SU-DHL-6 (cell line): ENCODE measurements around the gene YPEL4.

Source experiments
- H2AFZ ChIP-seq: fragments of 200-600 bp; sonication (generic); 2 replicates; pipeline ENCODE4 v1.6.1; 2014; ENCODE audit warnings: low read depth, mild to moderate bottlenecking, moderate library complexity, mixed read lengths, antibody characterized with exemption, low read length; ENCODE audit not compliant: severe bottlenecking
- H3F3A ChIP-seq: fragments of 200-600 bp; shearing (Covaris generic); 2 replicates; pipeline ENCODE4 v1.6.0; 2016; ENCODE audit warnings: antibody characterized with exemption, mild to moderate bottlenecking; ENCODE audit not compliant: insufficient read depth
- H3K27ac ChIP-seq: fragments of 200-600 bp; sonication (generic); 2 replicates; pipeline ENCODE4 v1.5.1; 2016; ENCODE audit warnings: low read depth, mild to moderate bottlenecking, low read length, moderate library complexity, mixed read lengths
- H3K27me3 ChIP-seq: fragments of 200-600 bp; sonication (generic), shearing (Covaris generic); 2 replicates; pipeline ENCODE4 v1.6.0; 2014; ENCODE audit warnings: mild to moderate bottlenecking, low read length
- H3K36me3 ChIP-seq: fragments of 200-600 bp; sonication (generic); 2 replicates; pipeline ENCODE4 v1.6.1; 2014; ENCODE audit warnings: mild to moderate bottlenecking, low read length, mixed read lengths
- H3K4me2 ChIP-seq: fragments of 300-600, 200-600 bp; shearing (Covaris generic), sonication (generic); 2 replicates; pipeline ENCODE4 v1.6.0; 2014; ENCODE audit warnings: low read length, low read depth, mild to moderate bottlenecking; ENCODE audit not compliant: poor library complexity, severe bottlenecking
- H3K4me3 ChIP-seq: fragments of 200-600 bp; sonication (generic); 2 replicates; pipeline ENCODE4 v1.5.1; 2014; ENCODE audit warnings: antibody characterized with exemption, low read length, mild to moderate bottlenecking, mixed read lengths; ENCODE audit not compliant: insufficient read depth, poor library complexity, severe bottlenecking
- H3K79me2 ChIP-seq: fragments of 200-600 bp; sonication (generic); 2 replicates; pipeline ENCODE4 v1.6.1; 2014; ENCODE audit warnings: mild to moderate bottlenecking, low read length, moderate library complexity; ENCODE audit not compliant: insufficient read depth
- H3K9ac ChIP-seq: fragments of 200-600 bp; sonication (generic); 2 replicates; pipeline ENCODE4 v1.7.0; 2014; ENCODE audit warnings: mild to moderate bottlenecking, low read length
- H3K9me2 ChIP-seq: fragments of 200-600 bp; sonication (generic); replicated peaks from 2 replicates; pipeline ENCODE4 v1.6.1; 2014; ENCODE audit warnings: low read length; ENCODE audit not compliant: insufficient read depth
- H3K9me3 ChIP-seq: fragments of 200-600 bp; sonication (generic); 2 replicates; pipeline ENCODE4 v1.6.1; 2014; ENCODE audit warnings: low read length, mixed read lengths; ENCODE audit not compliant: insufficient read depth
- H4K20me1 ChIP-seq: fragments of 200-600 bp; sonication (generic); 2 replicates; pipeline ENCODE4 v1.6.1; 2014; ENCODE audit warnings: low read depth, mild to moderate bottlenecking, antibody characterized with exemption, low read length, moderate library complexity, mixed read lengths
- CTCF ChIP-seq: fragments of 200-600 bp; sonication (generic); IDR thresholded peaks from one replicate; pipeline ENCODE4 v1.5.1; 2017; ENCODE audit warnings: antibody characterized with exemption, mild to moderate bottlenecking, low read length, moderate library complexity; ENCODE audit not compliant: insufficient read depth, poor library complexity, severe bottlenecking
- EZH2phosphoT487 ChIP-seq: fragments of 200-600 bp; sonication (generic), shearing (Covaris generic); conservative IDR thresholded peaks from 2 replicates; pipeline ENCODE4 v1.6.1; 2018; ENCODE audit warnings: mild to moderate bottlenecking, antibody characterized with exemption, low read length, moderate library complexity, mixed read lengths

The YPEL4 gene

GRCh38 chr11:57614234-57614772 is 35.4 kb downstream of the YPEL4 start:
- Histone ChIP-seq H3F3A (no peaks in the 10 kb centered on the region), H3K9me2 (no peaks in the 10 kb centered on the region), H3K9ac (no peak overlapping the region), H3K9me3 (0 out of 2 replicates have a peak, but pooled peaks cover 2% of the 10 kb centered on the region), H4K20me1 (no peaks in the 10 kb centered on the region), H3K36me3 (no peaks in the 10 kb centered on the region), H3K4me3 (no peak overlapping the region), H3K27me3 (no peaks in the 10 kb centered on the region), H3K79me2 (no peaks in the 10 kb centered on the region), H3K27ac (no peak overlapping the region), H2AFZ (no peak overlapping the region), H3K4me2 (no peak overlapping the region)
- TF ChIP-seq EZH2phosphoT487 (no peak), CTCF (no peak)

- no peaks in the 10 kb centered on the region for H3K9me3 ChIP-seq
- no peaks in the 10 kb centered on the region for H3F3A ChIP-seq
- H3K9me2 ChIP-seq = no peaks in the 10 kb centered on the region
- H3K79me2 ChIP-seq = no peaks in the 10 kb centered on the region
- no peak overlapping the region for H3K27ac ChIP-seq
- no peak overlapping the region for H2AFZ ChIP-seq
- no peak overlapping the region for H3K4me2 ChIP-seq
- TF ChIP-seq CTCF (no peak), EZH2phosphoT487 (no peak)
- no peaks in the 10 kb centered on the region for H4K20me1 ChIP-seq
- no peak overlapping the region for H3K9ac ChIP-seq
- no peaks in the 10 kb centered on the region for H3K27me3 ChIP-seq
- no peaks in the 10 kb centered on the region for H3K36me3 ChIP-seq
- no peak overlapping the region for H3K4me3 ChIP-seq
Observed at GRCh38 chr11:57610170-57610569, 39.5 kb downstream of the YPEL4 start.

- no peak for TF ChIP-seq CTCF
- TF ChIP-seq EZH2phosphoT487 = no peak
- no peaks in the 10 kb centered on the region for H4K20me1 ChIP-seq
- no peak overlapping the region for H3K9ac ChIP-seq
- no peak overlapping the region for H3K4me2 ChIP-seq
- no peak overlapping the region for H3K4me3 ChIP-seq
- no peaks in the 10 kb centered on the region for H3K36me3 ChIP-seq
- H3K27me3 ChIP-seq = no peaks in the 10 kb centered on the region
- H3K9me3 ChIP-seq = no peaks in the 10 kb centered on the region
- H3F3A ChIP-seq = no peaks in the 10 kb centered on the region
- no peak overlapping the region for H2AFZ ChIP-seq
- H3K9me2 ChIP-seq = no peaks in the 10 kb centered on the region
- no peaks in the 10 kb centered on the region for H3K79me2 ChIP-seq
- H3K27ac ChIP-seq = no peak overlapping the region
Observed at GRCh38 chr11:57605028-57605420, 44.7 kb downstream of the YPEL4 start.
